OCI-LY7 (cell line): Measurements from ENCODE around the gene CAPZA2. TPM values are rescaled to one million over a fixed set of nuclear protein-coding genes. Genes with fewer than 3 reads are reported as not detected.

Experiments used
- BruUV-seq: library from RNA; stranded (reverse); fragments of 400-500 nt; replicated peaks from 2 replicates; lab custom pipeline; 2021; lab: Mats Ljungman, UMichigan
- CTCF ChIA-PET: fragments of 300-600 bp; sonication (Branson Sonifier 250); formaldehyde crosslinking; loops from one replicate; lab custom pipeline; 2022; ENCODE audit warnings: antibody characterized with exemption; ENCODE audit not compliant: unreplicated experiment; lab: Charles Lee
- POLR2A ChIA-PET: fragments of 300-600 bp; sonication (Branson Sonifier 250); formaldehyde crosslinking; loops from one replicate; lab custom pipeline; 2022; ENCODE audit warnings: antibody characterized with exemption; lab: Charles Lee
- DNase-seq: peaks from one replicate; pipeline ENCODE4 v3.0.0-alpha.2; 2015; ENCODE audit warnings: low spot score
- H2AFZ ChIP-seq: fragments of 200-600 bp; sonication (generic), shearing (Covaris generic); 2 replicates; pipeline ENCODE4 v1.6.1; 2014; ENCODE audit warnings: mild to moderate bottlenecking, antibody characterized with exemption, low read length, moderate library complexity
- H3K27ac ChIP-seq: fragments of 200-600 bp; sonication (generic); 2 replicates; pipeline ENCODE4 v1.5.1; 2014; ENCODE audit warnings: mixed run types, low read depth, mild to moderate bottlenecking, moderate library complexity, low read length, inconsistent platforms; ENCODE audit not compliant: poor library complexity, severe bottlenecking
- H3K36me3 ChIP-seq: fragments of 200-600 bp; sonication (generic); 2 replicates; pipeline ENCODE4 v1.6.1; 2014; ENCODE audit warnings: mild to moderate bottlenecking, antibody characterized with exemption, low read length, moderate library complexity, mixed read lengths; ENCODE audit not compliant: insufficient read depth
- H3K4me1 ChIP-seq: fragments of 200-600 bp; sonication (generic); 2 replicates; pipeline ENCODE4 v1.5.1; 2014; ENCODE audit warnings: mild to moderate bottlenecking, low read length; ENCODE audit not compliant: insufficient read depth, poor library complexity, severe bottlenecking
- H3K4me2 ChIP-seq: fragments of 200-600 bp; sonication (generic); 2 replicates; pipeline ENCODE4 v1.6.1; 2014; ENCODE audit warnings: mild to moderate bottlenecking, low read length
- H3K4me3 ChIP-seq: fragments of 200-600 bp; sonication (generic); 2 replicates; pipeline ENCODE4 v1.5.1; 2014; ENCODE audit warnings: mild to moderate bottlenecking, low read depth, low read length; ENCODE audit not compliant: poor library complexity, severe bottlenecking
- H3K79me2 ChIP-seq: fragments of 200-600 bp; sonication (generic); 2 replicates; pipeline ENCODE4 v1.6.1; 2016; ENCODE audit warnings: low read depth, mild to moderate bottlenecking, low read length, moderate library complexity, mixed read lengths; ENCODE audit not compliant: insufficient read depth
- H3K9me2 ChIP-seq: fragments of 200-600 bp; sonication (generic); 2 replicates; pipeline ENCODE4 v1.6.1; 2016; ENCODE audit warnings: mild to moderate bottlenecking, low read length, mixed read lengths; ENCODE audit not compliant: insufficient read depth
- H3K9me3 ChIP-seq: fragments of 200-600 bp; sonication (generic); 2 replicates; pipeline ENCODE4 v1.6.1; 2014; ENCODE audit warnings: mild to moderate bottlenecking, mixed run types, low read length, mixed read lengths
- H4K20me1 ChIP-seq: fragments of 200-600 bp; sonication (generic); 2 replicates; pipeline ENCODE4 v1.6.1; 2014; ENCODE audit warnings: mild to moderate bottlenecking, antibody characterized with exemption, low read length, moderate library complexity, mixed read lengths; ENCODE audit not compliant: insufficient read depth
- EZH2phosphoT487 ChIP-seq: fragments of 200-600 bp; sonication (generic); IDR thresholded peaks from 2 replicates; pipeline ENCODE4 v1.6.1; 2018; ENCODE audit warnings: low read depth, borderline replicate concordance, mild to moderate bottlenecking, mixed run types, antibody characterized with exemption, low read length, moderate library complexity, mixed read lengths
- intact Hi-C: fragments of 100-400 bp; cut with micrococcal nuclease; formaldehyde crosslinking; loops from one replicate; pipeline ENCODE4 v1.10.0; 2022; ENCODE audit not compliant: unreplicated experiment
- total RNA-seq, 2 experiments: library from RNA; depleted of rRNA in 1 of 2; stranded (reverse); fragments of >200 nt in 1 of 2; shearing (Covaris generic) in 1 of 2; gene quantifications; 2 replicates each; pipeline ENCODE4 v1.2.3, GENCODE V29; 2014 to 2022
- TF ChIP-seq, protein P1 (sequence below): fragments of 200-600 bp; sonication (generic); conservative IDR thresholded peaks from 2 replicates; pipeline ENCODE4 v1.5.1; 2014; ENCODE audit warnings: mild to moderate bottlenecking, antibody characterized with exemption, low read length, moderate library complexity, mixed read lengths

Gene CAPZA2
- total RNA-seq, 2 experiments from 2014 or later: 53.3 to 103 TPM

DNA sequence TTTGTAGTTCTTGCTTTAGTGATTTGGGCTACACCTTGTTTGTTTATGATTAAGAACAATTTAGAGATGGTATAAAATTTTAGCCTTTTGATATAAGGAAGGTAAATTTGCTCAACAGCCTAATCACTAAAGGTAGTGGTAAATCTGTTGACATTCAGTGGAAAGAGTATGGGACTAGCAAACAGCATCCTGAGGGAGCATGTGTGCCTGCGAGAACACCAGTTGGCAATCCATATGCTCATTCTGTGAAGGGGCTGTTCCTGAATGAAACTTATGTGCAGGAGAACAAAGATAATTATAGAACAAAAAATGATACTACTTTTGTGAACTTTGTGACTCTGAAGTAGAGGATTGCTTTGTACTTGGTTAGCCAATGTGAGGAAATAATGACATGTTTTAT lies 44.0 kb downstream of the CAPZA2 start:
- Histone ChIP-seq H3K4me2 (no peak overlapping the region), H3K27ac (no peak overlapping the region), H2AFZ (no peak overlapping the region), H3K36me3 (peaks cover 81% of the 10 kb centered on the region), H3K4me1 (no peaks in the 10 kb centered on the region), H3K9me3 (no peaks in the 10 kb centered on the region), H4K20me1 (no peaks in the 10 kb centered on the region), H3K4me3 (no peak overlapping the region), H3K9me2 (no peaks in the 10 kb centered on the region), H3K79me2 (no peaks in the 10 kb centered on the region)
- intact Hi-C loops: no loop called here
- no peak for TF ChIP-seq EZH2phosphoT487
- CTCF ChIA-PET: no interaction called here
- POLR2A ChIA-PET: interaction anchor here (1.0 to 1.3 kb wide), 2 partner anchors 10 to 41 kb away, joined by 3 to 4 read pairs; no protein-coding TSS in a partner anchor
- no TSS peak for BruUV-seq
- no peak for DNase-seq

DNA sequence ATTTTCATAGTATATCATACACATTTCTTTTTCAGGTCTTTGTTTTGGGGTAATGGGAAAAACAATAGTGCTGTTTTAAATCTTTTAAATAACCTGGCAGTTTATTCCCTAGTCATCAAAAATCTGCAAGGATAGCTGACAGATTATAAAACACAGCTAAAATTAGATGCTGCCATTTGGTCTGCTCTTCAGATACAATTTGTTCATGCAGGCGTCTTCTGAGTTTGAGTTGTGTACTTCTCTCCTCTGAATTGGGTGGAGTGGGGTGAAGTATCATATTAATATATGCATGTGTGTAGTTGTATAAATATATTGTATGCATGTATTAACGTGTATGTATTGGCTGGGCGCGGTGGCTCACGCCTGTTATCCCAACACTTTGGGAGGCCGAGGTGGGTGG lies 48.0 kb downstream of the CAPZA2 start:
- no peaks in the 10 kb centered on the region for H3K4me1 ChIP-seq
- no peak overlapping the region for H3K27ac ChIP-seq
- ChIA-PET CTCF (no interaction called here), POLR2A (no interaction called here)
- BruUV-seq: no TSS peak
- no peak overlapping the region for H3K4me2 ChIP-seq
- no peaks in the 10 kb centered on the region for H4K20me1 ChIP-seq
- H2AFZ ChIP-seq: no peak overlapping the region
- intact Hi-C loops: no loop called here
- peaks cover 88% of the 10 kb centered on the region for H3K36me3 ChIP-seq
- no peaks in the 10 kb centered on the region for H3K79me2 ChIP-seq
- H3K9me2 ChIP-seq: no peaks in the 10 kb centered on the region
- TF ChIP-seq, protein P1, sequence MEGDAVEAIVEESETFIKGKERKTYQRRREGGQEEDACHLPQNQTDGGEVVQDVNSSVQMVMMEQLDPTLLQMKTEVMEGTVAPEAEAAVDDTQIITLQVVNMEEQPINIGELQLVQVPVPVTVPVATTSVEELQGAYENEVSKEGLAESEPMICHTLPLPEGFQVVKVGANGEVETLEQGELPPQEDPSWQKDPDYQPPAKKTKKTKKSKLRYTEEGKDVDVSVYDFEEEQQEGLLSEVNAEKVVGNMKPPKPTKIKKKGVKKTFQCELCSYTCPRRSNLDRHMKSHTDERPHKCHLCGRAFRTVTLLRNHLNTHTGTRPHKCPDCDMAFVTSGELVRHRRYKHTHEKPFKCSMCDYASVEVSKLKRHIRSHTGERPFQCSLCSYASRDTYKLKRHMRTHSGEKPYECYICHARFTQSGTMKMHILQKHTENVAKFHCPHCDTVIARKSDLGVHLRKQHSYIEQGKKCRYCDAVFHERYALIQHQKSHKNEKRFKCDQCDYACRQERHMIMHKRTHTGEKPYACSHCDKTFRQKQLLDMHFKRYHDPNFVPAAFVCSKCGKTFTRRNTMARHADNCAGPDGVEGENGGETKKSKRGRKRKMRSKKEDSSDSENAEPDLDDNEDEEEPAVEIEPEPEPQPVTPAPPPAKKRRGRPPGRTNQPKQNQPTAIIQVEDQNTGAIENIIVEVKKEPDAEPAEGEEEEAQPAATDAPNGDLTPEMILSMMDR: no peak
- H3K4me3 ChIP-seq: no peak overlapping the region
- no peak for DNase-seq
- H3K9me3 ChIP-seq: no peaks in the 10 kb centered on the region

DNA sequence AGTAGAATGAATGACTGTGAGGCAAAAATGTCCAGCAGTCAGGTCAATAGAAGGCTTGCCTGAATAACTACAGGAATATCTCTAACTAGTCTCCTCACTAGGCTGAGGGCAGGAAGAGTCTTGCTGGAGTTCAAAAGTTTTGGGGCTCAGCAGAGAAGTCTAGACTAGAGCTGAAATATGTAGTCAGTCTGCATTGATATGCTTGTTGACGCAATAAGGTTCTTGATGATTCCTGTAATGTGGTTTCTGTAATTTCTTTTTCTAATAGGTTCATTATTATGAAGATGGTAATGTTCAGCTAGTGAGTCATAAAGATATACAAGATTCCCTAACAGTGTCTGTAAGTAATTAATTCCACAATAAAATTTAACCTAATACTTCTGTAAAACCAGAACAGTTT lies 49.4 kb downstream of the CAPZA2 start:
- Histone ChIP-seq H3K4me2 (no peak overlapping the region), H3K79me2 (no peaks in the 10 kb centered on the region), H2AFZ (no peak overlapping the region), H3K9me2 (no peaks in the 10 kb centered on the region), H3K36me3 (peaks cover 86% of the 10 kb centered on the region), H4K20me1 (no peaks in the 10 kb centered on the region), H3K4me3 (no peak overlapping the region), H3K4me1 (no peaks in the 10 kb centered on the region), H3K27ac (no peak overlapping the region), H3K9me3 (no peaks in the 10 kb centered on the region)
- ChIA-PET CTCF (no interaction called here), POLR2A (interaction anchor here (0.7 to 1.6 kb wide), 3 partner anchors 15 to 221 kb away, joined by 3 to 5 read pairs (median 3); no protein-coding TSS in a partner anchor)
- intact Hi-C loops: no loop called here
- BruUV-seq: no TSS peak
- TF ChIP-seq, protein P1: no peak
- TF ChIP-seq EZH2phosphoT487: no peak
- no peak for DNase-seq
